Tibial nerve (tissue), 4 donors: Measurements from ENCODE around the gene NCAPG2. TPM values are rescaled to one million over a fixed set of nuclear protein-coding genes. Genes with fewer than 3 reads are reported as not detected.

Experiments
- DNase-seq, 2 donors: peaks; one replicate each; pipeline ENCODE4 v3.0.0-alpha.2; 2019; ENCODE audit warnings: low spot score in 2 of 2
- H3K27ac ChIP-seq, 4 donors: fragments of 200-600 bp; sonication (generic) in 3 of 4; one replicate each; pipeline ENCODE4 v1.5.1; 2017 to 2019; ENCODE audit warnings: mild to moderate bottlenecking in 1 of 4
- H3K27me3 ChIP-seq, 2 donors: fragments of 200-600 bp; sonication (generic) in 1 of 2; one replicate each; pipeline versions ENCODE4 v1.5.1 to v1.6.0; 2017 to 2019
- H3K36me3 ChIP-seq, 3 donors: fragments of 200-600 bp; sonication (generic); one replicate each; pipeline ENCODE4 v1.5.1; 2018 to 2019
- H3K4me1 ChIP-seq, 4 donors: fragments of 200-600 bp; sonication (generic) in 3 of 4; one replicate each; pipeline ENCODE4 v1.5.1; 2017 to 2019
- H3K4me3 ChIP-seq, 4 donors: fragments of 200-600 bp; sonication (generic) in 3 of 4; one replicate each; pipeline ENCODE4 v1.5.1; 2017 to 2019; ENCODE audit warnings: mild to moderate bottlenecking in 1 of 4, moderate library complexity in 1 of 4
- H3K9me3 ChIP-seq, 4 donors: fragments of 200-600 bp; sonication (generic) in 3 of 4; one replicate each; pipeline ENCODE4 v1.5.1; 2017 to 2019
- EP300 ChIP-seq, 2 donors: sonication (generic); formaldehyde crosslinking; IDR thresholded peaks; one replicate each; pipeline ENCODE4 v1.6.1; 2017; ENCODE audit warnings: antibody characterized with exemption in 2 of 2, mild to moderate bottlenecking in 1 of 2
- POLR2A ChIP-seq, 2 donors: fragments of 450-650 bp; IDR thresholded peaks; one replicate each; pipeline ENCODE4 v1.6.1; 2017; ENCODE audit warnings: antibody characterized with exemption in 2 of 2, mild to moderate bottlenecking in 2 of 2, moderate library complexity in 2 of 2
- WGBS, 2 donors: methylation state at CpG; one replicate each; pipeline ENCODE4 v1.1.5; 2018; 5-methylcytosine and 5-hydroxymethylcytosine counted together
- total RNA-seq, 4 donors: library from RNA; depleted of rRNA; stranded (reverse); fragments of >200 nt; gene quantifications; one replicate each; pipeline ENCODE4 v1.1.0, GENCODE V29; 2016
- TF ChIP-seq, protein P1 (sequence below), 5 experiments: fragments of 200-600 bp in 3 of 5; fragments of 450-650 bp in 2 of 5; sonication (generic) in 3 of 5; IDR thresholded peaks; one replicate each; pipeline ENCODE4 v1.5.1; 2016 to 2019; ENCODE audit warnings: antibody characterized with exemption in 5 of 5, mild to moderate bottlenecking in 3 of 5, moderate library complexity in 2 of 5

Gene NCAPG2
- total RNA-seq, 4 donors from 2014 or later, result 6.5 to 17.9 (median 11.0) TPM

DNA sequence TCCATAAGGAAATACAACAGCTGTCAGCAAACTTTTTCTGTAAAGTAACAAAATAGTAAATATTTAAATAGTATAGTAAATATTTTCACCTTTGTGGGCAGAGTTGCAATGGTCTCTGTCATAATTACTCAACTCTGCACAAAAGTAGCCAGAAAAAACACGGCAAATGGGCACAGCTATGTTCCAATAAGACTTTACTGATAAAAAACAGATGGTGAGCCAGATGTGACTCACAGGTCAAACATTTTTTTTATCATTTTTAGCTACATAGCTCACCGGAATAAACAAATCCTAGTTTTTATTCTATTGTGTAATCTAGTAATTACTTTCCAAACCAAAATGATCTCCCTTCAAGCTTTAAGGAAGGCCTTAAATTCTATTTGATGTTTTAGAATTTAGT lies 55.3 kb downstream of the NCAPG2 start:
- H3K4me3 ChIP-seq, result no peak overlapping the region
- peaks cover 0 to 40% (median 0%) of the 10 kb centered on the region in 3 donors for H3K36me3 ChIP-seq
- no peaks in the 10 kb centered on the region for H3K27me3 ChIP-seq
- no peaks in the 10 kb centered on the region for H3K9me3 ChIP-seq
- H3K4me1 ChIP-seq, result peaks cover 0 to 25% (median 0%) of the 10 kb centered on the region in 4 donors
- peak overlapping the region in 2 of 4 donors; percentile 26 to 76 for H3K27ac ChIP-seq
- WGBS, 2 donors, result 43 to 46% methylated on average over 2 of the region's 2 CpGs
- DNase-seq, result peak in 1 of 2 donors; percentile 60
- TF ChIP-seq, protein P1, sequence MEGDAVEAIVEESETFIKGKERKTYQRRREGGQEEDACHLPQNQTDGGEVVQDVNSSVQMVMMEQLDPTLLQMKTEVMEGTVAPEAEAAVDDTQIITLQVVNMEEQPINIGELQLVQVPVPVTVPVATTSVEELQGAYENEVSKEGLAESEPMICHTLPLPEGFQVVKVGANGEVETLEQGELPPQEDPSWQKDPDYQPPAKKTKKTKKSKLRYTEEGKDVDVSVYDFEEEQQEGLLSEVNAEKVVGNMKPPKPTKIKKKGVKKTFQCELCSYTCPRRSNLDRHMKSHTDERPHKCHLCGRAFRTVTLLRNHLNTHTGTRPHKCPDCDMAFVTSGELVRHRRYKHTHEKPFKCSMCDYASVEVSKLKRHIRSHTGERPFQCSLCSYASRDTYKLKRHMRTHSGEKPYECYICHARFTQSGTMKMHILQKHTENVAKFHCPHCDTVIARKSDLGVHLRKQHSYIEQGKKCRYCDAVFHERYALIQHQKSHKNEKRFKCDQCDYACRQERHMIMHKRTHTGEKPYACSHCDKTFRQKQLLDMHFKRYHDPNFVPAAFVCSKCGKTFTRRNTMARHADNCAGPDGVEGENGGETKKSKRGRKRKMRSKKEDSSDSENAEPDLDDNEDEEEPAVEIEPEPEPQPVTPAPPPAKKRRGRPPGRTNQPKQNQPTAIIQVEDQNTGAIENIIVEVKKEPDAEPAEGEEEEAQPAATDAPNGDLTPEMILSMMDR (IDR thresholded peaks at IDR 0.05), result no peak
- TF ChIP-seq EP300 (IDR thresholded peaks at IDR 0.05), result peak; percentile 45 to 86

DNA sequence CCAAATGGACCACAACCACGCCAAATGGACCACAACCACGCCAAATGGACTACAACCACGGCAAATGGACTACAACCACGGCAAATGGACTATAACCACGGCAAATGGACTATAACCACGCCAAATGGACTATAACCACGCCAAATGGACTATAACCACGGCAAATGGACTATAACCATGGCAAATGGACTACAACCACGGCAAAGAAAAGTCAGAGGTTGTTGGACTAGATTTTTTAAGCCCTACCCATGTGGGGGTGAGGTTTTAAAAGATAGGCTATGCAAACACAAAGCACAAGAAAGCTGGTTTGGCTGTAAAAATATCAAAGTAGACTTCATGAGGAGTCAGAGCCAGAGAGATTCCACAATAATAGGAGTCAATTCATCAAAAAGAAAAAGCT lies 55.8 kb downstream of the NCAPG2 start:
- Histone ChIP-seq H3K9me3 (no peaks in the 10 kb centered on the region), H3K36me3 (peaks cover 0 to 40% (median 0%) of the 10 kb centered on the region in 3 donors), H3K4me1 (peaks cover 0 to 25% (median 0%) of the 10 kb centered on the region in 4 donors), H3K4me3 (no peak overlapping the region), H3K27me3 (no peaks in the 10 kb centered on the region), H3K27ac (peak overlapping the region in 2 of 4 donors; percentile 26 to 76)
- 88 to 94% methylated on average over 9 of the region's 9 CpGs for WGBS, 2 donors
- TF ChIP-seq EP300 (IDR thresholded peaks at IDR 0.05) (no peak), POLR2A (IDR thresholded peaks at IDR 0.05) (no peak)
- TF ChIP-seq, protein P1 (IDR thresholded peaks at IDR 0.05), result no peak
- no peak for DNase-seq

GRCh38 chr7:158648168-158648567 lies 56.4 kb downstream of the NCAPG2 start:
- WGBS, 2 donors, result 70 to 97% methylated on average over 7 of the region's 7 CpGs
- peaks cover 0 to 43% (median 0%) of the 10 kb centered on the region in 3 donors for H3K36me3 ChIP-seq
- no peaks in the 10 kb centered on the region for H3K27me3 ChIP-seq

DNA sequence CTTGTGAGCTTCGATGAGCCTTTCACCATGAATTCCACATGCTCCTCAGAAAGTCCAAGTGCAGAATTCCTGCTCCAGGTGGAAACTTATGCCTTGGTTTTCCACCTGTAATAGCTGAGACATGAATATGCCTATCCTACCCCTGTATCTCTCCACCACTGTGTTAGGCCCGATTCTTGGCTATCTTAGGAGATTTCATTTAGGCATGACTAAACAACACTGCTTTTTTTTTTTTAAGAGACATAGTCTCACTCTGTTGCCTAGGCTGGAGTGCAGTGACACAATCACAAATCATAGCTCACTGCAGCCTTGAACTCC lies 57.2 kb downstream of the NCAPG2 start:
- Histone ChIP-seq H3K27me3 (no peaks in the 10 kb centered on the region), H3K36me3 (peaks cover 0 to 49% (median 0%) of the 10 kb centered on the region in 3 donors), H3K9me3 (no peaks in the 10 kb centered on the region), H3K4me3 (no peak overlapping the region), H3K27ac (no peak overlapping the region), H3K4me1 (peaks cover 0 to 25% (median 0%) of the 10 kb centered on the region in 4 donors)
- no peak for DNase-seq
- TF ChIP-seq EP300 (IDR thresholded peaks at IDR 0.05) (no peak), POLR2A (IDR thresholded peaks at IDR 0.05) (no peak)
- TF ChIP-seq, protein P1 (IDR thresholded peaks at IDR 0.05), result no peak
- 96 to 100% methylated on average over 2 of the region's 2 CpGs for WGBS, 2 donors

More at GRCh38 chr7:158648168-158648567, 56.4 kb downstream of the NCAPG2 start:
- peaks cover 0 to 25% (median 0%) of the 10 kb centered on the region in 4 donors for H3K4me1 ChIP-seq
- H3K27ac ChIP-seq, result no peak overlapping the region
- TF ChIP-seq, protein P1 (IDR thresholded peaks at IDR 0.05), result no peak
- TF ChIP-seq POLR2A (IDR thresholded peaks at IDR 0.05), result no peak
- TF ChIP-seq EP300 (IDR thresholded peaks at IDR 0.05), result no peak
- H3K4me3 ChIP-seq, result no peak overlapping the region
- no peaks in the 10 kb centered on the region for H3K9me3 ChIP-seq
- DNase-seq, result no peak

DNA sequence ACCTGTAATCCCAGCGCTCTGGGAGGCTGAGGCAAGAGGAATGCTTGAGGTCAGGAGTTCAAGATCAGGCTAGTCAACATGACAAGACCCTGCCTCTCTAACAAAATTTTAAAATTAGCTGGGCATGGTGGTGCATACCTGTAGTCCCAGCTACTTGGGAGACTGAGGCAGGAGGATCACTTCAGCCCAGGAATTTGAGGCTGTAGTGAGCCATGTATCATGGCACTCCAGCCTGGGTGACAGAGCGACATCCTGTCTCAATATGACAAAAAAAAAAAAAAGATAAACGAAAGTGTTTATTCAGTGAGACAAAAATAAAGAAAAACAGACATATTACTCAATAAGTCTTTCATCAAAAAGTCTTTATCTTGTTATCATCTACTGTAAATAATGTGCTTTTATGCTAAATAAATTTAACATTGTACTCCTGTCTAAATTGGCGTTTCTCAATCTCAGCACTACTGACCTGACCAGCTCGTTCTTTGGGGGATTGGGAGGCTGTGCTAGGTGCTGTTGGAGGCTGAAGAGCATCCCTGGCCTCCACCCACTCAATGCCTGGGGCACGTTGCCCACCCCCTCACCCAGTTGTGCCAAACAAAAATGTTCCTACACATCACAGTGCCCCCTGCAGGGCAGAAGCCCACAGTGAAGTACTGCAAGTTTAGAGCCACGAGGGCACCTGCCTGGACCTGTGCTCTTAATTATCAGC lies 57.7 kb downstream of the NCAPG2 start:
- H3K27ac ChIP-seq, result no peak overlapping the region
- peaks cover 0 to 24% (median 0%) of the 10 kb centered on the region in 4 donors for H3K4me1 ChIP-seq
- no peaks in the 10 kb centered on the region for H3K9me3 ChIP-seq
- DNase-seq, result no peak
- no peak overlapping the region for H3K4me3 ChIP-seq
- TF ChIP-seq POLR2A (IDR thresholded peaks at IDR 0.05), result no peak
- TF ChIP-seq, protein P1 (IDR thresholded peaks at IDR 0.05), result no peak
- TF ChIP-seq EP300 (IDR thresholded peaks at IDR 0.05), result no peak
- no peaks in the 10 kb centered on the region for H3K27me3 ChIP-seq
- whole genome bisulfite sequencing, 2 donors, result 81 to 87% methylated on average over 7 of the region's 7 CpGs
- peaks cover 0 to 49% (median 0%) of the 10 kb centered on the region in 3 donors for H3K36me3 ChIP-seq
